H1 (cell line): ENCODE measurements around the gene HOXC11. TPM values are rescaled to one million over a fixed set of nuclear protein-coding genes. Genes with fewer than 3 reads are reported as not detected.

ENCODE experiments used
- CTCF ChIA-PET: fragments of 300-600 bp; sonication (Branson Sonifier 250); formaldehyde crosslinking; loops from one replicate; lab custom pipeline; 2021; ENCODE audit not compliant: partially characterized antibody; lab: Charles Lee
- POLR2A ChIA-PET: fragments of 300-600 bp; sonication (Branson Sonifier 250); formaldehyde crosslinking; loops from one replicate; lab custom pipeline; 2021; ENCODE audit warnings: inconsistent platforms; ENCODE audit not compliant: partially characterized antibody; lab: Charles Lee
- DNase-seq, 2 experiments: peaks; one replicate each; pipeline versions ENCODE4 v3.0.0 to v3.0.0-alpha.2; 2010 to 2022; ENCODE audit warnings: low spot score in 2 of 2, low read depth in 1 of 2, mixed read lengths in 1 of 2
- FAIRE-seq: peaks from 2 replicates; lab custom pipeline; 2011; peaks lifted over from hg19 to GRCh38; lab: Jason Lieb, UNC
- H2AFZ ChIP-seq: 2 replicates; pipeline ENCODE4 v1.8.1; 2012; ENCODE audit warnings: low read length, inconsistent platforms
- H2AK5ac ChIP-seq: 2 replicates; pipeline ENCODE4 v1.6.1; 2013; ENCODE audit warnings: low read depth, low read length
- H2BK120ac ChIP-seq: replicated peaks from 2 replicates; pipeline ENCODE3; 2013; ENCODE audit warnings: low read depth, low read length, inconsistent platforms
- H2BK12ac ChIP-seq: 2 replicates; pipeline ENCODE4 v1.6.1; 2013; ENCODE audit warnings: low read depth, low read length
- H2BK15ac ChIP-seq: 2 replicates; pipeline ENCODE4 v1.6.1; 2013; ENCODE audit warnings: low read length
- H2BK20ac ChIP-seq: 2 replicates; pipeline ENCODE4 v1.6.1; 2013; ENCODE audit warnings: low read length
- H2BK5ac ChIP-seq: 2 replicates; pipeline ENCODE4 v1.6.1; 2013; ENCODE audit warnings: low read depth, low read length
- H3K14ac ChIP-seq: 2 replicates; pipeline ENCODE4 v1.6.1; 2013; ENCODE audit warnings: inconsistent platforms; ENCODE audit not compliant: insufficient read length
- H3K18ac ChIP-seq: 2 replicates; pipeline ENCODE4 v1.6.1; 2013; ENCODE audit warnings: low read length; ENCODE audit errors: extremely low read depth
- H3K23ac ChIP-seq: 2 replicates; pipeline ENCODE4 v1.6.1; 2013; ENCODE audit warnings: inconsistent platforms; ENCODE audit not compliant: insufficient read length
- H3K23me2 ChIP-seq: 2 replicates; pipeline ENCODE4 v1.6.1; 2013; ENCODE audit warnings: low read depth, low read length
- H3K27ac ChIP-seq: 2 replicates; pipeline ENCODE4 v1.6.1; 2011; ENCODE audit warnings: low read depth, low read length, inconsistent platforms
- H3K27me3 ChIP-seq, 4 experiments: replicated peaks in 1 of 4; 1 replicate in 1 of 4; 2 replicates in 3 of 4; pipeline versions ENCODE4 v1.6.1 to v1.8.1; 2011 to 2013; ENCODE audit warnings: low read length in 3 of 4, mild to moderate bottlenecking in 3 of 4, inconsistent platforms in 2 of 4, mixed read lengths in 2 of 4, moderate library complexity in 1 of 4; ENCODE audit not compliant: control insufficient read depth in 3 of 4, insufficient read depth in 3 of 4; ENCODE audit errors: extremely low read depth in 1 of 4
- H3K36me3 ChIP-seq, 4 experiments: 2 replicates each; pipeline versions ENCODE4 v1.6.1 to v1.8.1; 2011 to 2013; ENCODE audit warnings: mild to moderate bottlenecking in 4 of 4, low read length in 3 of 4, moderate library complexity in 2 of 4, control low read depth in 1 of 4, inconsistent platforms in 1 of 4; ENCODE audit not compliant: insufficient read depth in 4 of 4, control insufficient read depth in 2 of 4
- H3K4ac ChIP-seq: replicated peaks from 2 replicates; pipeline ENCODE3; 2013; ENCODE audit warnings: low read length, low read depth, mixed read lengths, inconsistent platforms; ENCODE audit not compliant: insufficient read length
- H3K4me1 ChIP-seq, 4 experiments: replicated peaks in 1 of 4; 1 replicate in 1 of 4; 2 replicates in 3 of 4; pipeline versions ENCODE4 v1.6.1 to v1.8.1; 2011 to 2013; ENCODE audit warnings: low read length in 3 of 4, inconsistent platforms in 2 of 4, mixed read lengths in 1 of 4; ENCODE audit not compliant: insufficient read depth in 4 of 4, control insufficient read depth in 3 of 4
- H3K4me2 ChIP-seq, 2 experiments: 2 replicates each; pipeline versions ENCODE4 v1.6.1 to v1.8.1; 2011 to 2013; ENCODE audit warnings: low read depth in 2 of 2, low read length in 2 of 2, control low read depth in 1 of 2, inconsistent platforms in 1 of 2, mild to moderate bottlenecking in 1 of 2; ENCODE audit not compliant: insufficient read depth in 1 of 2
- H3K4me3 ChIP-seq, 4 experiments: fragments of 200-600, 300-600 bp in 1 of 4; sonication (generic), shearing (Covaris generic), sonication (Bioruptor Twin) in 1 of 4; 2 replicates each; pipeline versions ENCODE4 v1.5.1 to v1.8.1; 2011 to 2016; ENCODE audit warnings: low read length in 4 of 4, low read depth in 3 of 4, control low read depth in 2 of 4, inconsistent platforms in 2 of 4, mild to moderate bottlenecking in 2 of 4, mixed read lengths in 1 of 4, moderate library complexity in 1 of 4; ENCODE audit not compliant: insufficient read depth in 2 of 4; ENCODE audit errors: extremely low read depth in 1 of 4
- H3K56ac ChIP-seq: replicated peaks from 2 replicates; pipeline ENCODE3; 2013; ENCODE audit warnings: low read depth, mild to moderate bottlenecking, mixed read lengths, low read length, inconsistent platforms; ENCODE audit not compliant: insufficient read length
- H3K79me1 ChIP-seq: 2 replicates; pipeline ENCODE4 v1.6.1; 2013; ENCODE audit warnings: low read depth, low read length, control low read depth
- H3K79me2 ChIP-seq, 2 experiments: 2 replicates each; pipeline versions ENCODE4 v1.6.1 to v1.8.1; 2012 to 2013; ENCODE audit warnings: low read length in 2 of 2, mild to moderate bottlenecking in 2 of 2, inconsistent platforms in 1 of 2; ENCODE audit not compliant: insufficient read depth in 2 of 2, control insufficient read depth in 1 of 2
- H3K9ac ChIP-seq, 4 experiments: replicated peaks in 1 of 4; 1 replicate in 1 of 4; 2 replicates in 3 of 4; pipeline versions ENCODE4 v1.6.1 to v1.8.1; 2011 to 2013; ENCODE audit warnings: low read depth in 3 of 4, low read length in 3 of 4, control low read depth in 2 of 4, mild to moderate bottlenecking in 2 of 4, moderate library complexity in 2 of 4, inconsistent platforms in 1 of 4; ENCODE audit errors: extremely low read depth in 1 of 4
- H3K9me3 ChIP-seq, 2 experiments: 2 replicates each; pipeline versions ENCODE4 v1.6.1 to v1.8.1; 2012 to 2013; ENCODE audit warnings: mild to moderate bottlenecking in 2 of 2, moderate library complexity in 2 of 2, control low read depth in 1 of 2, inconsistent platforms in 1 of 2, low read depth in 1 of 2, low read length in 1 of 2, mixed read lengths in 1 of 2; ENCODE audit not compliant: insufficient read depth in 2 of 2
- H4K20me1 ChIP-seq, 2 experiments: replicated peaks in 1 of 2; 2 replicates each; pipeline versions ENCODE3 to v1.8.1; 2011 to 2013; ENCODE audit warnings: inconsistent platforms in 2 of 2, low read length in 2 of 2, mild to moderate bottlenecking in 1 of 2; ENCODE audit not compliant: insufficient read depth in 2 of 2, control insufficient read depth in 1 of 2
- H4K5ac ChIP-seq: 2 replicates; pipeline ENCODE4 v1.6.1; 2013; ENCODE audit warnings: low read length, low read depth, mixed read lengths, inconsistent platforms; ENCODE audit not compliant: insufficient read length
- H4K8ac ChIP-seq: 2 replicates; pipeline ENCODE4 v1.8.0; 2013; ENCODE audit warnings: mild to moderate bottlenecking, moderate library complexity, low read length, inconsistent platforms; ENCODE audit not compliant: insufficient read depth; ENCODE audit errors: extremely low read depth
- H4K91ac ChIP-seq: replicated peaks from 2 replicates; pipeline ENCODE3; 2013; ENCODE audit warnings: low read length, mixed read lengths, inconsistent platforms; ENCODE audit not compliant: insufficient read length
- EZH2 ChIP-seq: fragments of 200-600 bp; sonication (generic); IDR thresholded peaks from 2 replicates; pipeline ENCODE4 v1.7.1; 2012; ENCODE audit warnings: low read depth, mild to moderate bottlenecking, moderate library complexity, low read length, inconsistent platforms; ENCODE audit not compliant: severe bottlenecking
- RAD21 ChIP-seq, 2 experiments: IDR thresholded peaks in 1 of 2; conservative IDR thresholded peaks in 1 of 2; 2 replicates each; pipeline ENCODE4 v1.6.1; 2011; ENCODE audit warnings: low read depth in 2 of 2, low read length in 2 of 2, improper control_type of control experiment in 1 of 2, inconsistent platforms in 1 of 2, mild to moderate bottlenecking in 1 of 2, moderate library complexity in 1 of 2
- RBBP5 ChIP-seq: IDR thresholded peaks from 2 replicates; pipeline ENCODE4 v1.7.1; 2012; ENCODE audit warnings: low read depth, mild to moderate bottlenecking, inconsistent platforms, low read length, moderate library complexity, borderline replicate concordance
- RNF2 ChIP-seq: fragments of 200-900, 300-1000 bp; sonication (generic); IDR thresholded peaks from 2 replicates; pipeline ENCODE4 v1.7.1; 2016; ENCODE audit warnings: borderline replicate concordance, low read depth, mild to moderate bottlenecking, antibody characterized with exemption, low read length; ENCODE audit not compliant: poor library complexity, severe bottlenecking; ENCODE audit errors: missing control alignments
- SUZ12 ChIP-seq: fragments of 200-600 bp; sonication (generic); IDR thresholded peaks from 2 replicates; pipeline ENCODE4 v1.6.1; 2012; ENCODE audit warnings: mild to moderate bottlenecking, inconsistent platforms, low read length, moderate library complexity, mixed read lengths
- WGBS, 2 experiments: shearing (Covaris generic) in 1 of 2; methylation state at CpG; one replicate each; pipeline versions ENCODE4 v1.1.6 to v1.1.7; 2013 to 2015; ENCODE audit warnings: low lambda C conversion rate in 2 of 2, mixed read lengths in 2 of 2, inconsistent platforms in 1 of 2, low coverage in 1 of 2, missing lambda C conversion rate in 1 of 2; ENCODE audit not compliant: insufficient replicate concordance in 2 of 2, insufficient coverage in 1 of 2, insufficient read length in 1 of 2; ENCODE audit errors: extremely low coverage in 1 of 2, missing lambda C conversion rate in 1 of 2; 5-methylcytosine and 5-hydroxymethylcytosine counted together
- polyA plus RNA-seq, 7 experiments: library from polyadenylated mRNA; depleted of rRNA in 3 of 7; stranded (reverse) in 5 of 7; unstranded in 2 of 7; fragments of >200 nt in 5 of 7; fragments of 200-250 nt in 2 of 7; gene quantifications; 1 replicate in 5 of 7; 2 replicates in 1 of 7; 4 replicates in 1 of 7; pipeline versions ENCODE4 v1.2.1 to v1.2.3, GENCODE V29; 2011 to 2013; ENCODE audit warnings: missing spikeins in 2 of 7, mixed read lengths in 2 of 7
- total RNA-seq: library from RNA; stranded (reverse); fragmentation: NEBNext Ultra II Directional; extraction: Animal tissue kit (Norgen Biotek cat#: 25700); gene quantifications from 2 replicates; pipeline ENCODE4 v1.2.1, GENCODE V29; 2021

HOXC11 gene
- total and polyA plus RNA-seq, 2 of the 8 experiments (the other 6 are each of a cell fraction or from before 2014, with no cell fraction given): not detected

GRCh38 chr12:54004063-54004840, 31.3 kb downstream of the HOXC11 start:
- Histone ChIP-seq H3K23me2 (peaks cover 2% of the 10 kb centered on the region; the same call in 1 of the 2 replicates), H3K18ac (no peak overlapping the region), H2BK5ac (no peak overlapping the region), H3K4me3 (no peak overlapping the region), H2BK20ac (no peak overlapping the region), H3K23ac (no peak overlapping the region), H3K4ac (no peak overlapping the region), H3K36me3 (peaks cover 0 to 2% (median 0%) of the 10 kb centered on the region in 4 experiments; a peak in 1 of 8 replicates), H2AK5ac (no peak overlapping the region), H2BK12ac (no peak overlapping the region), H3K56ac (no peak overlapping the region), H4K20me1 (peaks cover 0 to 31% of the 10 kb centered on the region in 2 experiments), H3K27ac (no peak overlapping the region), H4K8ac (no peak overlapping the region), H3K9ac (no peak overlapping the region), H2AFZ (no peak overlapping the region), H2BK15ac (no peak overlapping the region), H4K91ac (no peak overlapping the region), H2BK120ac (no peak overlapping the region), H3K4me1 (peaks cover 0 to 9% (median 2%) of the 10 kb centered on the region in 4 experiments; a peak in 4 of 7 replicates), H3K14ac (no peak overlapping the region), H3K4me2 (no peak overlapping the region), H4K5ac (no peak overlapping the region), H3K79me1 (no peaks in the 10 kb centered on the region), H3K79me2 (no peaks in the 10 kb centered on the region), H3K27me3 (peaks cover 97 to 100% (median 100%) of the 10 kb centered on the region in 4 experiments), H3K9me3 (no peaks in the 10 kb centered on the region)
- FAIRE-seq (no peak), DNase-seq (no peak)
- CTCF ChIA-PET: interaction anchor here (1.0 to 11.3 kb wide), 17 partner anchors 9 to 375 kb away, joined by 3 to 172 read pairs (median 10); partner anchors contain the start of genes HOXC10, HOXC5, HOXC6 and SMUG1
- 38% methylated on average over 20 of the region's 20 CpGs; no CpG with 5 or more reads in 1 of the 2 experiments for WGBS, 2 experiments
- TF ChIP-seq SUZ12: peak; percentile 93
- no peak for TF ChIP-seq RBBP5
- TF ChIP-seq EZH2: peak; percentile 96
- 0 out of 4 replicates have a peak, but pooled peaks of 1 of the 2 experiments have one; percentile 11 for TF ChIP-seq RAD21 (IDR thresholded peaks at IDR 0.05 in 1 of 2, conservative IDR thresholded peaks at IDR 0.05 in 1 of 2; ENCODE audit: low read depth in 2 of 2, low read length in 2 of 2)
- TF ChIP-seq RNF2: peak; percentile 53
- POLR2A ChIA-PET: interaction anchor here (0.9 kb wide), 1 partner anchor 16 kb away, joined by 3 read pairs; no protein-coding TSS in a partner anchor
